Stimulated activated CD4-positive, alpha-beta T cell treated with anti-CD3 and anti-CD28 coated beads, Interleukin-15, amount 100 ng/mL, for 1 hour (primary cell): Measurements from ENCODE around the gene TLCD4.
"Not testable (repeated sequence)": the region's sequence is repeated elsewhere in the genome, so short reads cannot be mapped to it uniquely, and the experiment has no call there.

Source experiments
- DNase-seq, 2 donors: peaks; one replicate each; pipeline ENCODE4 v3.0.0-alpha.2; 2020; ENCODE audit warnings: low read depth in 1 of 2, low spot score in 1 of 2

Gene TLCD4

DNA sequence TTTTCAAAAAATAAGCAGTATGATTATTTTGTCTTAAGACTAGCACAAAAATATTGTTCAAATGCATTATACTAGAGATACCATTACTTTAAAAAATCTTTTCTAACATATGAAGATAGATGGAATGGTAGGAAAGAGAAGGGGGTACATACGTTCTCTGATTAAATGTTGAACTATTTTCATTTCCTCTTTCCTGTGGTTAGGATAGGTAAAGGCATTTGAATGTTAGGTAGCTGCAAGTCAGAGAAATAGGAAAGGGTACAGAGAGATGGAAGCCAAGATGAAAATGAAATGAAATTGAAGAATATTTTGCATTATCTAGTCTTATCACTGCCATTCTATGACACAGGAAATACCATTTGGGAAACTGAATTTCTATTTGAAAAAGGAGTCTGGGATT is 28.3 kb downstream of the TLCD4 start:
- DNase-seq, result no peak

DNA sequence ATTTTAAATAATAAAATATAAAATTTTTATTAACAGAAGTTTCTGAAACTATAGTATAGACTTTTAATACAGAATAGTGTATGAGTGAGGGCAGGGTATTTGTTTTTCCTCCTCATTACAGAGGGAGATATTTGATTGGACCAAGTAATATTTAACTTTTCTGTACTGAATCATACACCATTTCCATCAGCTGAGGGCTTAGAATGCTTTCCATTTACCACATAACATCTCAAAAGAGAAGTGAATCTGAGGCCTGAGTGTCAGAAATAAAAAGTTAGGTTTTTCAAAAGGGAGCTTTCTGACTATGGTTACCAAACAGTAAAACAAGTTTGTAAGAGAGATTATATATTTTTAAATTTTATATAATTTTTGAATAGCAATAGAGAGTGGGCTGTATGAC is 29.5 kb downstream of the TLCD4 start:
- no peak for DNase-seq

DNA sequence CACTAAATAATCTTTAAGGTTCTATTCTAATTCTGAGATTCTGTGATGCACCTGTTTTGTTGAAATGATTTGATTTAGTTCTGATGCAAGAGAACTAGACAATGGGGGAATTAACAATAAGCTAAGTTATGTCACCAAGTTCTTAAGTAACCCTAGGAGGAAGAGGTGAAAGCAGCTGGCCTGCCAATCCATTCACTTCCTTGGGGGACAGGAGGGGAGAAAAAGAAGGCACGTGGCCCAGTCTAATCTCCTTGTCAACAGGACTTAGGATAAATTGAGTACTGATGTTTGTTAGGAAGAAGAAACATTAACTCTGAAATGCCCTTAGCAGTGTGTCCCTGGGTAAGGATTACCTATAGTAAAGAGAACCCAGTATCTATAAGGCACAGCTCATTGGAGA is 36.9 kb downstream of the TLCD4 start:
- no peak for DNase-seq

DNA sequence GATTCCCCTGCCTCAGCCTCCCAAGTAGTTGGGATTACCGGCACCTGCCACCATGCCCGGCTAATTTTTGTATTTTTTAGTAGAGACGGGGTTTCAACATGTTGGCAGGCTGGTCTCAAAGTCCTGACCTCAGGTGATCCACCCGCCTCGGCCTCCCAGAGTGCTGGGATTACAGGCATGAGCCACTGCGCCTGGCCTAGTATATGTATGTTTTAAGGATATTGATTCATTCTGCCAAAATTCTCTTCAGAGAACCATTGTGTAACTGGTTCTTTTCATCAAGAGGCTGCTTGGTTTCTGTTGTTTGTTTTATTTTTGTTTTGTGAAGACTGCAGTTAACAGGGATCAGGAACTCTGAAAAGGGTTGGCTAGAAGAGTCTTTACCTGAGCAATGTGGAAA is 48.4 kb downstream of the TLCD4 start:
- not testable (repeated sequence) for DNase-seq
